Measurements from ENCODE around the gene B3GAT1.

DNA sequence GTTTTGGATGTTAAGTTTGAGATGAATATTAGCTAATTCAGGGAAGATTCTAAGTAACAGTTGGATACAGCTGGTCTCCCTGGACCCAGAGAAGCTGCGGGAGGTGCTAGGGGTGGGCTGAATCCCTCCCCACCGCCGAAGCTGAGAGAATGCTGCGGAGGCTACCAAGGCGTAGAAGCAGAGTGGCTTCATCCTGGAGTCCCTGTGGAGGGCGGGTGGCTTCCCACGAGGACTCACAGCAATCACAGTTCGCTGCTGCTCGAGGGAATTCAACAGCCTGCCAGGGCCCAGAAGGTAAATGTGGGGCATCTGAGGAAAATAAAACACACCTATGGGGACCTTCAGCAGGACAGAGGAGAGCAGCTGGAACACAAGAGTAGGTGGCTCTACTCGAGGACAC is 11.1 kb upstream of the B3GAT1 start:
- TF ChIP-seq TAF1 (IDR thresholded peaks at IDR 0.05; ENCODE audit: borderline replicate concordance, low read depth, low read length) (no peak), POLR2A (IDR thresholded peaks at IDR 0.05; ENCODE audit: low read depth, low read length) (no peak), POLR2AphosphoS5 (IDR thresholded peaks at IDR 0.05; ENCODE audit: low read depth, low read length) (no peak)
